ENCODE measurements around the gene RPTOR. TPM values are rescaled to one million over a fixed set of nuclear protein-coding genes. Genes with fewer than 3 reads are reported as not detected.
"Not testable (repeated sequence)": the region's sequence is repeated elsewhere in the genome, so short reads cannot be mapped to it uniquely, and the experiment has no call there.

RPTOR gene
- total RNA-seq, 6 experiments from 2014 or later, result 34.4 to 39.2 (median 35.5) TPM

DNA sequence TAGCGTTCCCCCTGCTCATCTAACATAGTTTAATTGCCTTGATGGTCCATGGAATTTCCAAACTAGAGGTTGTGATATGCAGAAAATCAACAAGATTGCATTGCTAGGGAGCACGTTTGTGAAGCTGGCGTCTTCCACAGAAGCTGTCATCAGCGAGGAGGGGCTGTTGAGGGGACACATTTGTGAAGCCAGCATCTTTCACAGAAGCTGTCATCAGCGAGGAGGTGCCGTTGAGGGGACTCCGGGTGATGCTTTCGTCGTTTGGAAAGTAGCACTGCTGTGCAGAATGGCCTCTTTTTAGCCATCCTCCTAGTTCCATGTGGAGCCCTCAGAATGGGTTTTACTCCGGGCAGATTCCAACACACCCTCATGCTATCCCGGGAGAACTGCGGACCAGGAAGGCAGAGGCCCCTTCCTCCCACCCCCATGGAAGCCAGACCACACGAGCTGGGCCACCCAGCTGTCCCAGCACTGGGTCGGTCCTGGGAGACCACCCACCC lies 327.4 kb downstream of the RPTOR start:
- Mint-ChIP-seq H3K36me3 (ENCODE audit: low read depth) (peaks cover 19% of the 10 kb centered on the region), H3K9me3 (no peaks in the 10 kb centered on the region), H3K4me1 (ENCODE audit: low read depth) (peaks cover 25% of the 10 kb centered on the region), H3K27ac (no peak overlapping the region), H3K27me3 (ENCODE audit: insufficient read depth) (peaks cover 2% of the 10 kb centered on the region), H3K4me3 (no peak overlapping the region)
- DNase-seq, result no peak
- TF ChIP-seq, protein P1, sequence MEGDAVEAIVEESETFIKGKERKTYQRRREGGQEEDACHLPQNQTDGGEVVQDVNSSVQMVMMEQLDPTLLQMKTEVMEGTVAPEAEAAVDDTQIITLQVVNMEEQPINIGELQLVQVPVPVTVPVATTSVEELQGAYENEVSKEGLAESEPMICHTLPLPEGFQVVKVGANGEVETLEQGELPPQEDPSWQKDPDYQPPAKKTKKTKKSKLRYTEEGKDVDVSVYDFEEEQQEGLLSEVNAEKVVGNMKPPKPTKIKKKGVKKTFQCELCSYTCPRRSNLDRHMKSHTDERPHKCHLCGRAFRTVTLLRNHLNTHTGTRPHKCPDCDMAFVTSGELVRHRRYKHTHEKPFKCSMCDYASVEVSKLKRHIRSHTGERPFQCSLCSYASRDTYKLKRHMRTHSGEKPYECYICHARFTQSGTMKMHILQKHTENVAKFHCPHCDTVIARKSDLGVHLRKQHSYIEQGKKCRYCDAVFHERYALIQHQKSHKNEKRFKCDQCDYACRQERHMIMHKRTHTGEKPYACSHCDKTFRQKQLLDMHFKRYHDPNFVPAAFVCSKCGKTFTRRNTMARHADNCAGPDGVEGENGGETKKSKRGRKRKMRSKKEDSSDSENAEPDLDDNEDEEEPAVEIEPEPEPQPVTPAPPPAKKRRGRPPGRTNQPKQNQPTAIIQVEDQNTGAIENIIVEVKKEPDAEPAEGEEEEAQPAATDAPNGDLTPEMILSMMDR (IDR thresholded peaks at IDR 0.05), result no peak

DNA sequence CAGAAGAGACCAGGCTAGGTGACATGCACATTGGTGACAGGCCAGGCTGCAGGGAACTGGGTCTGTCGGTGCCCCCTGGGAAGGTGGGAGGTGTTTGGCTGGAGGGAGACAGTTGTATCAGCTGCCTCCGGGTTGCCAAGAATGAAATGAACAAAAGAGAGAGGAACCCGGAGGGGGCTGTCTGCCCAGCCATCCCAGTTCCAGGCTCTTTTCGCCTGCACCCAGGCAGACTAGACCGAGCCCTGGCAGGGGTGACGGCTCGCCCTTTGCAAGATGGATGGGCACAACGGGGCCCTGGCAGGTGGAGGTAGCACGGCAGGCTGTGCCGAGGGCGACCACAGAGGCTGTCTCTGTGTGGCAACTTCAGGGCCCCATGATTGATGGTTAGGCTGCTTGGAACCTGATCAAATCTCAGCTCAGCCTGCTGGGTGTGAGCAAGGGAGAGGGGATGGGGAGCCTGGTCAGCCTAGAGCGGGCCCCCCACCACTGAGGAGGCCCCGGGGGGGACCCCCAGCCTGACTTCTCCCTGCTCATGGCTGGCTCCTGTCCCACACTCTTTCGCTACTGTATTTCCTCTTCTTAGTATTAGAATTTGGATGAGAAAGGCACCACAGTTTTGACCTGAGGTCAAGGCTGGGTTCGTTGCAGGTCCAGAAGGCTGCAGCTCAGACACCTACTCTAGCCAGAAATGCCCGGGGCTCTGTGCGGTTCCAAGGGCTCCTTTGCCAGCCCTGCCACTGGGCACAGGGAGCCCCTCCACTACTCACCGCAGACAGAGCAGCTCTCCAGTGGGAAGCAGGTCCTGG lies 328.1 kb downstream of the RPTOR start:
- TF ChIP-seq, protein P1 (IDR thresholded peaks at IDR 0.05), result no peak
- Mint-ChIP-seq H3K4me3 (no peak overlapping the region; the same call in 1 of the 2 replicates), H3K27ac (no peak overlapping the region), H3K36me3 (ENCODE audit: low read depth) (peaks cover 22% of the 10 kb centered on the region), H3K4me1 (ENCODE audit: low read depth) (peaks cover 19% of the 10 kb centered on the region), H3K9me3 (no peaks in the 10 kb centered on the region), H3K27me3 (ENCODE audit: insufficient read depth) (peaks cover 2% of the 10 kb centered on the region)
- DNase-seq, result no peak

DNA sequence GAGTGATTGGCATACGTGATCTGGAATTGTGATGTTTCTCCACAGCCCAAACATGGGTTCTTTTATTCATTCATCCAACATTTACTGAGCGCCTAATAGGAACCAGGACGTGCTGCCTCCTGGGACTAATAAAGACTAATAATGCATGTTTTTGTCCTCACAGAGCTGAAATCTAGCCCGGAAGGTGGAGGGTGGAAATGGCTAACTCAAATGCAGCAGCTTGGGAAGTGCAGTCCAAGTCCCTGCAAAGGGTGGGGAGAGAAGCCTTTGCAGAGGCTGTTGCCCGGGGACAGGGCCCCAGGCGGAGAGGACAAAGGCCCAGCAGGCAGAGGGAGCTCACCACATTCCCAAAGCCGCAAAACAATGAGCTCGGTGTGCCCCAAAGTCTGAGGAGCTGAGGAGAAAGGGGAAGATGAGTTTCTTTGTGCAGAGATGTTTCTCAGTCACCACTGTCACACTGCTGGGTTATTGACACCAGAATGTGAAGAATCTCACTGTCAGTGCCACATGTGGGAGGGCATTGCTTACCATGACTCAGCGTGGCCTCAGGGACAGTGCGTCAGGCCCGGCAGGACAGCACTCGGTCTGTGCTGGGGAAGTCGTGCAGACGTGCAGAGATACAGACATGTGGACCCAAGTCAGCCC lies 328.8 kb downstream of the RPTOR start:
- peaks cover 2% of the 10 kb centered on the region for H3K27me3 Mint-ChIP-seq (ENCODE audit: insufficient read depth)
- peak overlapping the region; percentile 30; the same call in 1 of the 2 replicates for H3K4me3 Mint-ChIP-seq
- H3K27ac Mint-ChIP-seq, result peak overlapping the region; percentile 88
- H3K36me3 Mint-ChIP-seq (ENCODE audit: low read depth), result peaks cover 22% of the 10 kb centered on the region
- H3K9me3 Mint-ChIP-seq, result no peaks in the 10 kb centered on the region
- TF ChIP-seq, protein P1 (IDR thresholded peaks at IDR 0.05), result no peak
- peaks cover 13% of the 10 kb centered on the region for H3K4me1 Mint-ChIP-seq (ENCODE audit: low read depth)
- peak; percentile 62 for DNase-seq

DNA sequence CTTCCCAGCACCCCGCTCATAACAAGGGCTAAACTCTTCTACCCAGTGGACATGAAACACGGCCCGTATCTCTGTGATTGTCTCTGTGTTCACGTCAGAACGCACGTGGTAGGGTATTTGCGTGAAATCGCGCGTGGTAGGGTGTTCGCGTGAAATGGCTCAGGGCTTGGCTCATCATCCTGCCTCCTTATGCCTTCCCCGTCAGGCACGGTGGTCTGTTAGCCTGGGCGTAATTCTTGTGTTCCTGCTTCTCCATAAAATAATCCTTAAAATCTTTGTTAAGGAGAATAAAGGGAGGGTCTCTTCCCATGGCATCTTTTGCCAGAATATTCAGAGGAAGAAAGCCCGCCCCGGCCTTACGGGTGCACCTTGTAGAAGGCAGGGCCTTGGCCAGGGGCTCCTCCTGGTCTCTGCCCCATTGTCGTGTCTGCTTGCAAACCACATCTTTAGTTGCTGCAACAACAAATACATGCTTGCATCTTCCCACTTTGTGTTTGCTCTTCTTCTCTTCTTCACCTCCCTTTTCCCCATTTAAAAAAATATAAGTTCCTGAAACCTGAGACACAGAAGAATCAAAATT lies 330.3 kb downstream of the RPTOR start:
- TF ChIP-seq, protein P1 (IDR thresholded peaks at IDR 0.05), result no peak
- H3K27me3 Mint-ChIP-seq (ENCODE audit: insufficient read depth), result peaks cover 2% of the 10 kb centered on the region
- H3K36me3 Mint-ChIP-seq (ENCODE audit: low read depth), result peaks cover 22% of the 10 kb centered on the region
- DNase-seq, result no peak
- no peaks in the 10 kb centered on the region for H3K9me3 Mint-ChIP-seq
- no peak overlapping the region for H3K4me3 Mint-ChIP-seq
- peak overlapping the region; percentile 34; the same call in 1 of the 2 replicates for H3K27ac Mint-ChIP-seq
- H3K4me1 Mint-ChIP-seq (ENCODE audit: low read depth), result peaks cover 13% of the 10 kb centered on the region

DNA sequence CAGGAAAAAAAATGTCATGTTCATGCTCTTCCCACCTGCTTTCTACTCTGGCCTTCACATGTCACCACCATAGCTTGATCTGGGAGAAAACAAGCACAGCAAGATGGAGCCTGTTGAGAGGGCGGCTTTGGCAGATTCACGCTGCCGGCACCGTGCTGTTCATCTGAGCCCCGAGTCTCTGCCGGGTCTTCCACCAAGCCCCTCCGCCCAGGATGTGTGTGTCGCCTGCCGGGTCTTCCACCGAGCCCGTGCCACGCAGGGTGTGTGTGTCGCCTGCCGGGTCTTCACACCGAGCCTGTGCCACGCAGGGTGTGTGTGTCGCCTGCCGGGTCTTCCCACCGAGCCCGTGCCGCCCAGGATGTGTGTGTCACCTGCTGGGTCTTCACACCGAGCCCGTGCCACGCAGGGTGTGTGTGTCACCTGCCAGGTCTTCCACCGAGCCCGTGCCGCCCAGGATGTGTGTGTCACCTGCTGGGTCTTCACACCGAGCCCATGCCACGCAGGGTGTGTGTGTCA lies 330.9 kb downstream of the RPTOR start:
- Mint-ChIP-seq H3K4me1 (ENCODE audit: low read depth) (peaks cover 13% of the 10 kb centered on the region), H3K36me3 (ENCODE audit: low read depth) (peaks cover 22% of the 10 kb centered on the region)
- DNase-seq; H3K4me3 Mint-ChIP-seq; H3K27ac Mint-ChIP-seq; H3K27me3 Mint-ChIP-seq (ENCODE audit: insufficient read depth); H3K9me3 Mint-ChIP-seq: not testable (repeated sequence)

DNA sequence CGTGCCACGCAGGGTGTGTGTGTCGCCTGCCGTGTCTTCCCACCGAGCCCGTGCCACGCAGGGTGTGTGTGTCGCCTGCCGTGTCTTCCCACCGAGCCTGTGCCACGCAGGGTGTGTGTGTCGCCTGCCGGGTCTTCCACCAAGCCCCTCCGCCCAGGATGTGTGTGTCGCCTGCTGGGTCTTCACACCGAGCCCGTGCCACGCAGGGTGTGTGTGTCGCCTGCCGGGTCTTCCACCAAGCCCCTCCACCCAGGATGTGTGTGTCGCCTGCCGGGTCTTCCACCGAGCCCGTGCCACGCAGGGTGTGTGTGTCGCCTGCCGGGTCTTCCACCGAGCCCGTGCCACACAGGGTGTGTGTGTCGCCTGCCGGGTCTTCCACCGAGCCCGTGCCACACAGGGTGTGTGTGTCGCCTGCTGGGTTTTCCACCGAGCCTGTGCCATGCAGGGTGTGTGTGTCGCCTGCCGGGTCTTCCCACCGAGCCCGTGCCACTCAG lies 331.9 kb downstream of the RPTOR start:
- H3K27me3 Mint-ChIP-seq (ENCODE audit: insufficient read depth); H3K27ac Mint-ChIP-seq: not testable (repeated sequence)
- peaks cover 13% of the 10 kb centered on the region for H3K4me1 Mint-ChIP-seq (ENCODE audit: low read depth)

More for the DNA sequence above, 331.9 kb downstream of the RPTOR start:
- H3K36me3 Mint-ChIP-seq (ENCODE audit: low read depth), result peaks cover 22% of the 10 kb centered on the region
- H3K4me3 Mint-ChIP-seq, H3K9me3 Mint-ChIP-seq, DNase-seq: not testable (repeated sequence)

All from HFFc6 (cell line).